ENCODE measurements around the gene CNPY1. TPM values are rescaled to one million over a fixed set of nuclear protein-coding genes. Genes with fewer than 3 reads are reported as not detected.
"Not testable (repeated sequence)": the region's sequence is repeated elsewhere in the genome, so short reads cannot be mapped to it uniquely, and the experiment has no call there.

The CNPY1 gene
- total RNA-seq, 1 donor from 2014 or later = 2.2 TPM

DNA sequence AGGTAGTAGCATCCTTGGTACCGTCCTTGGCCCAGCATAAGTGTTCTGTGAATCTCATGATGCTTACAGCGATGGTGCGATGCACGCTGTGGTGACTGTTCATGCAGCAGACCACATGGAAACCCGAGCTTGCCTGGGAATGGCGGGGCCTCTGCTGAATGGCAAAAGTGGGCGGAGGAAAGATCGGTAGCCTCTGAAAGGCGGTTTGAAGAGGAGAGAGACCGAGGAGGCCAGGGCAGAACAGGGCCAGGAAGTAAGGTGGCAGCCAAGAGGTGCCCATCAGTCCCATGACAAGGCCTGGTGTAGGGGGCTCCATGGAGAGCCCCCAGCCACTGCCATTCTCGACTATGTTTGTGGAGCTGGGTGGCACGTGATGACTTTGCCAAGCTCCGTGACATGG lies 33.2 kb upstream of the CNPY1 start:
- DNase-seq (ENCODE audit: low read depth) = no peak

DNA sequence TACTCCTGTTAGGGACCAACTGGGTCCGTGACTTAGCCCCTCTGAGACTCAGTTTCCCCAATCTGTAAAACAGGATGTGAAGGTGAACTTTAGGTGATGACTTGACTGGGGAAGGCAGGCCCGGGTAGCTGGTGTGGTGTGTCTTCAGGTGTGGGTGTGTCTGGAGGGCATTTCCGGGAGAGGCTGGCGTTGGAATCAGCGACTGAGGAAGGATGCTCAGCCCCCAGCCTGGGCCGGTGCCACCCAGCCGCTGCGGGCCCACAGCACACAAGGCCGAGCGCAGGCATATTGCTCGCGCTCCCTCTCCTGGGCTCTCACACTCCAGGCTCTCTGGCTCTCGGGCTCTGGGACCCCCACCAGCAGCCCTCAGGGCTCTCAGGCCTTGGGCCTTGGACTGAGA lies 31.7 kb upstream of the CNPY1 start:
- no peak for DNase-seq (ENCODE audit: low read depth)

DNA sequence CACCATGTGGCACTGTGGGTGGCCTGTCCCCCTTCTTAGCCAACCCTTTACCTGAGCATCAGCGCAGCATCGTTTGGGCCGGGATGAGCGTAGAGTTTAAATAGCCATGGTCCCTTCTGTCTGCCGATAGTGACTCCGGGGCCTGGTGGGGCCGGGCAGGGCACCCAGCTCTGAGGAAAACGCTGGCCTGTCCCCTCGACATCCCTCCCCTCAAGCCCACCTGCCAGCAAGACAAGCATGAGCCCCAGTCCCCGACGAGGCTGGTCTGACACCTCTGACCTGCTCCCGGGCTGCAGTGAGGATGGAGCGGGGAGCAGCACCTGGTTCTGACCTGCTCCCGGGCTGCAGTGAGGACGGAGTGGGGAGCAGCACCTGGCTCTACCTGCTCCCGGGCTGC lies 31.1 kb upstream of the CNPY1 start:
- DNase-seq (ENCODE audit: low read depth) = no peak

DNA sequence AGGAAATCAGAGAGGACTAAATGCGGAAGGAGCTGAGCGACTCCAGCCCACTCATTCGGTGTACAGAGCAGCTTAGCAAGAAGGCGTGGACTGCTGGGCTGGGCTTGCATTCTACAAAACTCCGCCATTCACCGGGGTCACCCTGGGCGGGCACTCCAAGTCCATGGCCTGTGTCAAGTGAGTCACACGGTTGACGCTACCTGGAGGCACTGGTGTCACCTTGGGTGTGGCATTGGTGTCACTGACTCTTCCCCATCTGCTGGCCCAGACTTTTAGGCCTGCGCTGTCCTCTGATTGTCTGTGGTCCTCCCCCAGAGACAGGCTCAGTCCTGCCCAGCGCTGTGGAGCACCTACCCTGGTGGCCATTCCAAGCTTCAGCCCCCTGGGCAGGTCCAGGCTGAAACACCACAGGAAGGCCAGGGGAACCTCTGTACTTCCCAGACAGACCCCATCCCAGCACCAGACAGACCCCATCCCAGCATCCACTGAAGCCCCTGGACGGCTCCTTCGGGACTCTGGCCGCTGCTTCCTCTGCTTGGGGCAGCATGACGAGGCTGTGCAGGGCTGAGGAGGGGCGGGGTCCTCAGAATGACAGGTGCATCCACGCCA lies 30.6 kb upstream of the CNPY1 start:
- DNase-seq (ENCODE audit: low read depth) = no peak

DNA sequence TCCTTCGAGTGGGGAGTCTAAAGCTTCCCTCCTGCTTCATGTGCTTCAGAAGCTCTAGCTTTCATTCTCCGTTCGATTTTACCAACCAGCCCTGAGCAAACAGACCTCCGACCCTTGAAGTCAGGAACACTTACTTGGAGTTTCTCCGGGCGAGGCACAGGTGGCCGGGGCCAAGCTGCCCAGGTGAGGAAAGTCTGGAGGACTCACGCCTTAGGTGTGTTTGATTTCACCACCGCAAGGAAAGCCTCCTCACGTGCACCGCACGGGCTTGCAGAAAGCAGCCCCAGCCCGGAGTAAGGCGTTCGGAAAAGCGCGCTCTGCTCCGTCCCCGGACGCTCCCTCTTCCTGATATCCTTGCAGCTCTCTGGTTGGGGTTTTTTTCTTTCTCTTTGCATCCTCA lies 30.1 kb upstream of the CNPY1 start:
- DNase-seq (ENCODE audit: low read depth) = no peak

DNA sequence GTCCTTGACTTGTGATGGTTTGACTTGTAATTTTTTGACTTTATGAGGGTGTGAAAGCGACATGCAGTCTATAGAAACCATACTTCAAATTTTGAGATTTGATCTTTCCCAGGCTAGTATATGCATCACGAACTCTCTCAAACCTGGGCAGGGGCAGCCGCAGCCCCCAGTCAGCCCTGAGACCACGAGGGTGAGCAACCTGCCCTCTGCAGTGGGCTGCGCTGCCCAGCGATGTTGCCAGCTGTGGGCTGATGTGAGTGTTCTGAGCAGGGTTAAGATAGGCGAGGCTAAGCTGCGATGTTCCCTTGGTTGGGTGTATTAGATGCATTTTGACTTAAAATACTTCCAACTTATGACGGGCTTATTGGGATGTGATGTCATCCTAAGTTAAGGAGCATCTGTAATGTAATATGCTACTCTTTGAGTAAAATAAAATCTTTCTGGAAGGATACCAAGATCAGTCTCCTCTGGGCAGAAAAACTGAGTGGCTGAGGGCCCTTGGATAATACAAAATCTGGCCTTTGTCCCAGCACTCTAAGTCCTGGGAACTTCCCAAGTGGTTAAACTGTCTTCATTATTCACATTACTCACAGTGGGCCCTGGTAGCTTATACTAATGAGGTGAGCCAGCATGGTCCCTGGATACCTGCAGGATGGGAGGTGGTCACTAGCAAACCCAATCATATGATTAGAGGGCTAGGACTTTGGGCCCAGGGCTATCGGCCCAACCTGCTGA lies 28.4 kb upstream of the CNPY1 start:
- no peak for DNase-seq (ENCODE audit: low read depth)

DNA sequence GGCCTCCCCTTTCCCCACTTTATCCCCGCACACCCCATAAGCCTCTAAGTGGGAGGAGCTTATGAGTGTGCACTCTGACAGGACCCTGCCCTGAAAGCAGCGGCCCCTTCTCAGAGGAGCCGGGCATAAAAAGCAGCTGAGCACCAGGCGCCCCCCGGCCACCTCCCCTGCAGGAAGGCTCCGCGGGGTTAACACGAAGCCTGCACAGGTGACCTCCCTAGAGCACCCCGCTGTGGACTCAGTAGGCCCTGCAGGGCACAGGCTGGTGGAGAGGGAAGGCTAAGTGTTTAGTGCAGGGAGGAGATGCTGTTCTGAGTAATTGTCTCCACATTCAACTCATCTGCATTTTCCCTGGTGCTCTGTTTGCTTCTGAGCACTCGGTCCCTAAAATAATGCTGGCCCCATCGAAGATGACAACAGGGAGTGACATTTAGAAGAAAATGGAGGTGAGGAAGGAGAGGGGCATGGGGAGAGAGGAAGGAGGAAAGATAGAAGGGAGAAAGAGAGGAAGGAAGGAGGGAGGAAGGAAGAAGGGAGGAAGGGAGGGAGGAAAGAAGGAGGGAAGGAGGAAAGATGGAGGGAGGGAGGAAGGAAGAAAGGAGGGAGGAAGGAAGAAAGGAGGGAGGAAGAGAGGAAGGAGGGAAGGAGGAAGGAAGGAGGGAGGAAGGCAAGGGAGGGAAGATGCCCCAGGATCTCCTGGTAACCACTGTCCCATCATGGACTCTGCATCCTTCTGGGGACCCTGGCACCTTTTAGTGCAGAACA lies 25.4 kb upstream of the CNPY1 start:
- DNase-seq (ENCODE audit: low read depth) = no peak

DNA sequence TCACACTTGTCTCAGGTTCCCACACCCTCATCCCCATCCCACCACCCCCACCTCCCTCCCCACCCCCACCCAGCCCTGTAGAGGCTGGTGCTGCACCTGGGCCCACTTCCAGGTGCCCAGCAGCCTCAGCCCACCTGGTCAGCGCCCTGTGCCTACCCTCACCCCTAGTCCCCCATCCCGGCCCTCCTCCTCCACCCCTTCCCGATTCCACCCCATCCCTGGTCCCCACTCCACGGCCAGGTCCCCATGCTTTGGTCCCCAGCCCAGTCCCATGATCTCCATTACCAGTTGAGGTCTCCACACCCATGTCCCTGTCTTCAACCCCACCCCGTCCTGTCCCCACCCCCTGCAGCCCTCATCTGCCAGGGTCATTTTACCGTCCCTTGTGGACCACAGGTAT lies 24.6 kb upstream of the CNPY1 start:
- no peak for DNase-seq (ENCODE audit: low read depth)

DNA sequence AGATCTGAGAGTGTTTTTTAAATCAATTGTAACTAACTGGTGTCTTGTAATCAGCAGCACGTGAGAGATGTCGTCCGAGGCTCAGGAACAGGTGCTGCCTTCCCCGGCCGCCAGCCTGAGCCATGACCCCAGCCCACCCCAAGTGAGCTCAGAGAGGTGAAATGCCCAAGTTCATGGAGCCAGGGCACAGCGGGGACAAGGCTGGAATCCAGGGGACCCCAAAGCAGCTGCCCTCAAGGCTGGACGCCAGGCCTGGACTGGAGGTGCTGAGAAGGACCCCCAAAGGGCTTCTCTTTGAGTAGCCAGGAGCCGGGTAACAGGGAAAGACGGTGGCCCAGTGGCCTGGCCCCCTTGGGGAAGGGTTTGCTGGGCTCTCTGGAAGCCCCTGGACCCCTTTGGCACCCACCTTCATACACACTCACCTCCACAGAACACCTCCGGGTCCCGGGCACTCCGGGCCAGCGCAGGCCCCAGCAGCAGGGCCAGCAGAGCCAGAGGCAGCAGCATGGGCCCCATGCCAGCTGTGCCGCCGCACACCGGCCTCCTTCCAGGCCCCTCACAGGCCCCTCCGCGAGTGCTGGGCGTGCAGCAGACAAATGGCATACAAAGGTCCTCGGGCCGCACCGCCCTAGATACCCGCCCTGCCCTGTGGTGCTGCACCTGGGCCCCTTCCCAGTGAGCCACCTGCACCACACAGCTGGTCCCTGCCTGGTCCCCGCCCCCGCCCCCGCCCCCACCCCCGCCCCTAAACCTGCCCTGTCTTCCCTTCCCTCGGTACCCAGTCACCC lies 24.0 kb upstream of the CNPY1 start:
- DNase-seq (ENCODE audit: low read depth) = peak; percentile 41

DNA sequence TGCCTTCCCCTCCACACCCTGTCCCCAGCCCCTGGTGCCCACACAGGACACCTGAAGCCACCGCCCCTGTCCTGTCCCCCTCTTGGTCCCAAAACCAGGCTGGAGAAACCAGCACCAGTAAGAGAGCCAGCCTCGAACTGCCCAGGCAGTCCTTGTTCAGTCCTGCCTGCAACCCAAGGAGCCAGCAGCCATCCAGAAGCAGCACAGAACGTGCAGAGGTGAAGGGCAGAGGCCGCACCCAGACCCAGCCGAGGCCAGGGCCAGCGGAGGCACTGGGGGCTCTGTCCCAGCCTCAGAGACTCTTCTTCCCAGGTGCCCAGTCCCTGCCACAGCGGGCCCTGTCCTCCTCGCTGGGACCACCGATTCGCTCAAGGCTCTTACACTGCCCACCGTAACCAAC lies 23.3 kb upstream of the CNPY1 start:
- DNase-seq (ENCODE audit: low read depth) = no peak

DNA sequence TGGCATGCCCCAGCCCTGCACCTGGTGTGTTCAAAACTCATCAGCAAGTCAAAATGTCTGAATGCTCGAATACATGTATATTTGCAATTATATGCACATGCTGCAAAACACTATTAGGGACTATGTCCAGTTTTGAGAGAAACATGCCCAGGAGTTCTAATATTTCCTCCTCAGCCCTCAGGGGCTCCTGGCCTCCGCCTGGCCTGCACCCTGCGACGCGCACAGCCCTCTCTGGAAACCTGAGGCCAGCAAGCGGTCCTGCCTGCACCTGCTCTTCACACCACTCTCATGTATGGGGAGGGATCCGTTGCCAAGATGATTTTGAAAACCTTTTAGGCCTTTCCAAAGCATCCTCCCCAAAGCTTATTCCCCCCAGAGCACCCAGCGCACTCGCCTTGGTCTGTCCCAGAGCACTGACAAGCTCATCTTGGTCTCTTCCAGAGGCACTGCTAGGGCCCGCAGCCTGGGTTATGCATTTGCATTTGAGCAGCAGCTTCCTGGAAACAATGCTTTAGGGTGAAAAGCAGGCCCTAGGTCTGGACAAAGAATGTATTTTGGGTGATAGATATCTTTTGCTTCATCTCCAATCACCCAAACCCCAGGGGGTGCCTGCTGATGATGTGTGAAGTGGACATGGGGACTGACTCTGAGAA lies 22.6 kb upstream of the CNPY1 start:
- DNase-seq (ENCODE audit: low read depth) = no peak

DNA sequence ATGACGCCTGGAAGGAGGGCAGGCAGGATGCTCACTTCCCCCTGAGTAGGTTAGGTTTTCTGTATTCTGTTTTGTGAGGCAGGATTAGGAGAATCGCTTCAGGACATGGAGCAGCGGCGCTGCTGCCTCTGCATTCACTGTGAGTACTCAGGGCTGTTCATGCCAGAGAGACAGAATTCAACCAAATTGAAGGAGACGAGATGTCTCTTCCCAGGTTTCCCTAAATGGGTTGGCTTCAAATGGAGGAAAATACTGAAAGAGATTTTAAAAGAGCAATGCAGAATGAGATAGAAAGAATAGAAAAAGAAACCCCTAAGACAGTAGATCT lies 21.9 kb upstream of the CNPY1 start:
- no peak for DNase-seq (ENCODE audit: low read depth)

DNA sequence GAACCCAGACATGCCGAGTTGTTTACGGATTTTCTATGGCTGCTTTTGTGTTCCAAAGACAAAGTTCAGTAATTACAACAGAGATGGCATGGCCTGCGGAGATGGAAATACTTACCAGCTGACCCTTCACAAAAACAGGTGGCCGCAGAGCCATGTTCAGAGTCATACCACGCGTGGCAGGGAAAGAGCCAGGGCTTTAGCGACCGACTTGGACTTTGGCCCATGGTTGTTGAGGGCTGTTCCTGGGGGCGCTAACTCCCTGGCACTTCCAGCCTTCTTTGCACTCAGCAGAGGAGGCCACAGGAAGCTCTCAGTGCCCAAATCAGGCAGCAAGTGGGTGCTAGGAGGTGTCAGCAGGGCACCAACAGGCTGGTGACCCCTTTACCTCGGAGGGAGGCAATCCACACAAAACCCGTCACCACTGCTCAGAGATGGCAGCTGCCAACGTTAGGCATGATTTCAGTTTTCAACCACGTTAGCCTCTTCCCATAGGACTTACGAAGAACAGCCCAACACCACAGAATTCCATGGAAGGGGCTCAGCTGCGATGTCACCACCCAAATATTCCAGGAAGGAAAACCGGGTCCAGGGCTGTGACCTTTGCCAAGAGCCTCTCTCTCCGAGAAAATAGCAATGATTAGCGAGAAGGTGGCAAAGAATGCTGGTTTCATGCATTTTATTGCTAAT lies 21.4 kb upstream of the CNPY1 start:
- peak; percentile 83 for DNase-seq (ENCODE audit: low read depth)

DNA sequence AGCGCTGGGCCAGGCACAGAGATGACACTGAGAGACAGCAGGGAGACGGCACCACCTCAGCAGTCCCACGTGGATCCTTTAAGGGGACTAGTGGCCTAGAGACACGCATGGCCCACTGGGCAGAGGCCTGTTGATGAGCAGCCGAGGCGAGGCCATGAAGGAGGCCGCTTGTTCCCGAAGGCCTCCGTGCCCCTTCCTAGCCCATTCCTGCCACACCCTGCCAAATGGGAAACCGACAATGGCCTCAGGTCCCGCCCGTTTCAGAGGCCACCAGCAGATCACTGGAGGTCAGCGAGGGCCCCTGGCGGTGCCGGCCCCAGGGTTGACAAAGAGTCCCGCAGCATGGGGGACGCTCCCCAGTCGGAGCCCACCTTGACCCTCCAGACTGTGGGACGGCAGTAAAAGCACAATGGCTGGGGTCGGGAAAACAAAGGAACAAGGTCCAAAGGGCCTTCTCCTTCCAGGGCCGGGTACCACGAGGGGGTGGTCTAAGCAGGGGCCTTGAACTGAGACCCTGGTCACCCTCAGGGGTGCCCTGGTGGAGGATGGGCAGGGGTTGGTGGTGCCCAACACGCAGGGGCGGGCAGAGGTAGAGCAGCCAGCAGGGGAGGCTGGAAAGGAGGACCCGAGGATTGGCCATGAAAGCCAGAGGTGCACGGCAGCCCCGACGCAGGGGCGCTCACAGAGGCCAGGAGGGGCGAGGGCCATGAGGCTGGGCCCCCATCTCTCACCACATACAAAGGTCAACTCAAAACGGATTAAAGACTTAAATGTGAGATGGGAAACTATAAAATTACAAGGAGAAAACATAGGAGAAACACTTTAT lies 19.9 kb upstream of the CNPY1 start:
- no peak for DNase-seq (ENCODE audit: low read depth)

DNA sequence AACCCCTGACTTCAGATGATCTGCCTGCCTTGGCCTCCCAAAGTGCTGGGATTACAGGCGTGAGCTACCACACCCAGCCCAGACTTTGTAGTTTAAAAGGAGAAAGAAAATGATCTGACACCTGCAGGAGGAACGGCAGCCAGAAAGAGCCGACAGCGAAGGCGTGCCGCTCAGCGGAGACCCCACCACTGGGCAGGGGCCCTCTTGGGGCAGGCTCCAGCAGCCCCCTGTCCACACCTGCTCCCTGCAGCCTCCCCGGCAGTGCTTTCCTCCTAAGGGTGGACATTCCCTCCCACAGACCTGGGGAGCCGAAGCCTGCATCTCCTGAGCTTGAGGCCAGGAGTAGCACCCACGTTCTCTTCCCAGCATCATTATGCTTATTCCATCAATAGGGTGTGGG lies 19.2 kb upstream of the CNPY1 start:
- DNase-seq (ENCODE audit: low read depth) = no peak

DNA sequence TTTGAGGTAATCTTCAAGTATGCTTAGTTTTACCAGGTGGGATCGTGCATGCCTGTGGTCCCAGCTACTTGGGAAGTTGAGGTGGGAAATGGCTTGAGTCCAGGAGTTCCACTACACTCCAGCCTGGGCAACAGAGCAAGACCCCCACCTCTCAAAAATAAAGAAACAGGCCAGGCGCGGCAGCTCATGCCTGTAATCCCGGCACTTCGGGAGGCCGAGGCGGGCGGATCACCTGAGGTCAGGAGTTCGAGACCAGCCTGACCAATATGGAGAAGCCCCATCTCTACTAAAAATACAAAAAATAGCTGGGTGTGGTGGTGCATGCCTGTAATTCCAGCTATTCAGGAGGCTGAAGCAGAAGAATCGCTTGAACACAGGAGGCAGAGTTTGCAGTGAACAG lies 16.6 kb upstream of the CNPY1 start:
- not testable (repeated sequence) for DNase-seq (ENCODE audit: low read depth)

DNA sequence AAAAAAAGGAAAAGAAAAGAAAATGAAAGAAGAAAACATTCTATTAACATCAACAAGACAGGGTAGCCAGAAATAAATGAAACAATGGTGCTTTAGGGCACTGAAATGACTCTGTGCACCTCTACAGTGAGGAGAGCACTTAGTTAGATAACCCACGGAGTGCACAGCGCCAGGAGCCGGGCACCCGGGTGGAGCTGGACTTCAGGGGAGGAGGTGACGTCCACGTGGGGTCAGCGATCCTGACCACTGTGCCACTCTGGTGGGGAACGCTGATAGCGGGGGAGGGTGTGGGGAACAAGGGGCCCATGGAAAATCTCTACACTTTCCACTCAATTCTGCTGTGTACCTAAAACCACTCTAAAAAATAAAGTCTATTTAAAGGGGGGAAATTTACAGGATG lies 15.7 kb upstream of the CNPY1 start:
- no peak for DNase-seq (ENCODE audit: low read depth)

DNA sequence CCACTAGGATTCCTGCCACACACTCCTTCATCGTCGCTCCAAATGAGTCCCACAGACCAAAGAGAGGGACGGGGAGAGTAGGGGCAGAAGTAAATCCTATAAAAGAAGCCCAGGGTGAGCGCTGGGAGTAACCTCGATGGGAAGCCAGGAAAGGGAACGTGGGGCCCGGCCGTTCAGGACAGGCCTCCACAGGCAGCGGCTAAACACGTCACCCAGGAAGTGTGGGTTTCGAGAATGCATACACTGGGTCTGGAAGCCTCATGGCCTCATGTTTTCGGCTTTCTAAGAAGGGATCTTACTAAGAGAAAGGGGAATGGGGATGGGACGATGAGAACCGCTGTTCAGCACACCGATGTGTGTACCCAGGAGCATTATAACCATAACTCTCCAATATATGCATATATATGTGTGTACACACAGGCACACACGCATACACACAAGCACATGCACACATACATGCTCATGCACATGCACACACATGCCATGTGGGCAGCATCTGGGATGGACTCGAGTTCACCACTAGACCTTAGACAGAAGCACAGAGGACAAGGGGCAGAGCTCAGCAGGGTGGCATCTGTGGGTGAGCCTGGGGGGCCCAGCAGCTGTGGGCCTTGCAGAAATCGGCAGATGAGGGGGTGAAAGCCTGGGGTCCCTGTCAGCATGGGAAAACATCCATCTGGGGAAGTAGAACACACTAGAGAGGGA lies 14.8 kb upstream of the CNPY1 start:
- no peak for DNase-seq (ENCODE audit: low read depth)

DNA sequence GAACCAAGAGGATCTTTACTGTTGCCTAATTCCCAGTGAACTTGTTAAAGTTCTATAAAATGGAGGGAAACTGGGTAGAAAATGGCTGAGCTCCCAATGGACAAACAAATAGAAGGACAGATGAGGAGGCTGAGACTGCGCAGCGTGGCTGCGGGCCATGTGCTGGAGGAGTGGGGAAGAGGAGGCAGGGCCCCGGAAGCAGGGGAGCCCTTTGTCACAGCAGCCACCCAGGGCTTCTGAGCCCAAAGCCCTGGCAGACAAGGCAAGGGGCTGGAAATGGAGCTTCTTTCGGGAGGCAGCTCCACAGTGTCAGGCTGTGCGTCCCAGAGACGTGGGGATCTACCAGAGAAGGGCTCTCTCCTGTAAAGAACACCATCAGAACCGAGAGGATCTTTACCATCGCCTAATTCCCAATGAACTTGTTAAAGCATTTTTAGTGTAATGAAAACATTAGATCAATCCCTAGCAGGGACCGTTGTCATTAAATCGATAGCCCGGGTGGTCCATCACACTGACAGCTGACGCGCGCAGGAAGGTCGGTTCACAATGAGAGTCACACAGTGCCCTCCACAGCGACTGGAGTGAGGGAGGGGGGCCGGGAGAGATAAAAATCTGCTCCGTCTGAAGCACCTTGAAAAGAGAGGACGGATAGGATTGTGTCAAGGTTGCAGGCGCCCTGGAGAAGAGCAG lies 14.0 kb upstream of the CNPY1 start:
- no peak for DNase-seq (ENCODE audit: low read depth)

Data from myocyte (in vitro differentiated cells).